CD14-positive monocyte (primary cell): ENCODE results near the gene NUPR1. TPM values are rescaled to one million over a fixed set of nuclear protein-coding genes. Genes with fewer than 3 reads are reported as not detected.

Experiments used
- DNase-seq, 3 donors: peaks; one replicate each; pipeline ENCODE4 v3.0.0-alpha.2; 2011 to 2022
- H2AFZ ChIP-seq: 2 replicates; pipeline ENCODE4 v1.6.0; 2012; ENCODE audit warnings: mild to moderate bottlenecking, low read depth, low read length, inconsistent platforms; ENCODE audit not compliant: insufficient read depth, poor library complexity, severe bottlenecking
- H3K27ac ChIP-seq, 2 donors: 1 replicate in 1 of 2; 2 replicates in 1 of 2; pipeline ENCODE4 v1.5.1; 2012 to 2013; ENCODE audit warnings: low read length in 2 of 2, control low read depth in 1 of 2, inconsistent platforms in 1 of 2, low read depth in 1 of 2, mild to moderate bottlenecking in 1 of 2
- H3K27me3 ChIP-seq, 2 donors: one replicate each; pipeline versions ENCODE4 v1.6.0 to v1.6.1; 2011 to 2013; ENCODE audit warnings: low read length in 2 of 2; ENCODE audit not compliant: control insufficient read depth in 2 of 2, insufficient read depth in 2 of 2
- H3K36me3 ChIP-seq, 2 donors: replicated peaks in 1 of 2; 1 replicate in 1 of 2; 2 replicates in 1 of 2; pipeline versions ENCODE4 v1.5.1 to v1.6.1; 2012 to 2013; ENCODE audit warnings: low read length in 2 of 2, control low read depth in 1 of 2, inconsistent platforms in 1 of 2, mild to moderate bottlenecking in 1 of 2; ENCODE audit not compliant: insufficient read depth in 2 of 2, control insufficient read depth in 1 of 2
- H3K4me1 ChIP-seq, 2 donors: 1 replicate in 1 of 2; 2 replicates in 1 of 2; pipeline versions ENCODE4 v1.5.1 to v1.6.1; 2012 to 2013; ENCODE audit warnings: low read length in 2 of 2, control low read depth in 1 of 2, inconsistent platforms in 1 of 2, mild to moderate bottlenecking in 1 of 2, moderate library complexity in 1 of 2; ENCODE audit not compliant: insufficient read depth in 2 of 2, control insufficient read depth in 1 of 2
- H3K4me2 ChIP-seq: replicated peaks from 2 replicates; pipeline ENCODE3; 2012; ENCODE audit warnings: low read length, moderate library complexity, mild to moderate bottlenecking; ENCODE audit not compliant: poor library complexity, severe bottlenecking; ENCODE audit errors: extremely low read depth
- H3K4me3 ChIP-seq, 3 experiments: fragments of 200-600 bp in 1 of 3; sonication (generic) in 1 of 3; replicated peaks in 1 of 3; 1 replicate in 2 of 3; 2 replicates in 1 of 3; pipeline ENCODE4 v1.5.1; 2011 to 2013; ENCODE audit warnings: low read length in 3 of 3, mild to moderate bottlenecking in 3 of 3, control low read depth in 2 of 3, low read depth in 2 of 3, inconsistent platforms in 1 of 3, moderate library complexity in 1 of 3
- H3K79me2 ChIP-seq: 2 replicates; pipeline ENCODE4 v1.6.0; 2012; ENCODE audit warnings: mild to moderate bottlenecking, control low read depth, inconsistent platforms, low read length, moderate library complexity; ENCODE audit not compliant: insufficient read depth
- H3K9ac ChIP-seq: 2 replicates; pipeline ENCODE4 v1.6.0; 2017; ENCODE audit warnings: low read length, mild to moderate bottlenecking; ENCODE audit not compliant: insufficient read depth, poor library complexity, severe bottlenecking
- H3K9me3 ChIP-seq, 2 donors: replicated peaks in 1 of 2; 1 replicate in 1 of 2; 2 replicates in 1 of 2; pipeline versions ENCODE4 v1.5.1 to v1.6.1; 2012 to 2013; ENCODE audit warnings: low read length in 2 of 2, control low read depth in 1 of 2; ENCODE audit not compliant: control insufficient read depth in 1 of 2, insufficient read depth in 1 of 2
- H4K20me1 ChIP-seq: 2 replicates; pipeline ENCODE4 v1.6.0; 2012; ENCODE audit warnings: mild to moderate bottlenecking, low read length, control low read depth, moderate library complexity; ENCODE audit not compliant: insufficient read depth
- H3K27ac Mint-ChIP-seq, 7 donors: one replicate each; pipeline ENCODE4 v1.8.0; 2020; ENCODE audit warnings: mild to moderate bottlenecking in 7 of 7, mixed read lengths in 7 of 7, moderate library complexity in 6 of 7, inconsistent platforms in 2 of 7
- H3K27me3 Mint-ChIP-seq, 3 donors: one replicate each; pipeline ENCODE4 v1.8.0; 2021 to 2022; ENCODE audit warnings: low read depth in 3 of 3, mild to moderate bottlenecking in 3 of 3, mixed read lengths in 3 of 3, moderate library complexity in 3 of 3, inconsistent platforms in 1 of 3
- H3K36me3 Mint-ChIP-seq, 2 donors: one replicate each; pipeline ENCODE4 v1.8.0; 2020; ENCODE audit warnings: mixed read lengths in 2 of 2, inconsistent platforms in 1 of 2, mild to moderate bottlenecking in 1 of 2
- H3K4me1 Mint-ChIP-seq: one replicate; pipeline ENCODE4 v1.8.0; 2020; ENCODE audit warnings: mild to moderate bottlenecking, mixed read lengths
- H3K4me3 Mint-ChIP-seq, 2 donors: one replicate each; pipeline ENCODE4 v1.8.0; 2020; ENCODE audit warnings: mild to moderate bottlenecking in 2 of 2, mixed read lengths in 2 of 2, moderate library complexity in 1 of 2
- H3K9me3 Mint-ChIP-seq, 7 donors: one replicate each; pipeline ENCODE4 v1.8.0; 2020 to 2022; ENCODE audit warnings: mixed read lengths in 7 of 7, mild to moderate bottlenecking in 6 of 7, moderate library complexity in 6 of 7, inconsistent platforms in 2 of 7
- CTCF ChIP-seq: fragments of 200-600 bp; IDR thresholded peaks from one replicate; pipeline ENCODE4 v1.8.0; 2022; ENCODE audit warnings: antibody characterized with exemption, mild to moderate bottlenecking
- WGBS: methylation state at CpG from one replicate; pipeline ENCODE4 v1.1.5; 2013; ENCODE audit warnings: missing lambda C conversion rate; ENCODE audit not compliant: insufficient coverage; 5-methylcytosine and 5-hydroxymethylcytosine counted together
- intact Hi-C, 2 donors: fragments of 100-400 bp; cut with micrococcal nuclease; formaldehyde crosslinking; loops; one replicate each; pipeline versions ENCODE4 v1.15.0 to v1.15.1; 2023
- polyA plus RNA-seq, 3 donors: library from polyadenylated mRNA; depleted of rRNA in 1 of 3; unstranded in 2 of 3; stranded (reverse) in 1 of 3; fragments of 300-500 nt in 2 of 3; fragments of >200 nt in 1 of 3; fragmentation: Illumina TruSeq in 2 of 3; gene quantifications; 1 replicate in 2 of 3; 2 replicates in 1 of 3; pipeline ENCODE4 v1.2.3, GENCODE V29; 2012 to 2021

The NUPR1 gene
- polyA plus RNA-seq, 3 donors: 0.01 to 1.9 TPM; not detected in 1

GRCh38 chr16:28511031-28511430, 27.7 kb downstream of the NUPR1 start:
- Histone ChIP-seq H3K9ac (no peak overlapping the region), H3K4me2 (no peak overlapping the region), H3K79me2 (peaks cover 4% of the 10 kb centered on the region), H4K20me1 (no peaks in the 10 kb centered on the region), H3K27ac (no peak overlapping the region), H3K27me3 (no peaks in the 10 kb centered on the region), H3K36me3 (no peaks in the 10 kb centered on the region), H2AFZ (no peak overlapping the region), H3K4me3 (no peak overlapping the region), H3K9me3 (no peaks in the 10 kb centered on the region), H3K4me1 (peaks cover 25 to 32% of the 10 kb centered on the region in 2 donors)
- no CpG with 5 or more reads among the region's 3 CpGs for WGBS
- Mint-ChIP-seq H3K27me3 (peaks cover 1 to 6% (median 2%) of the 10 kb centered on the region in 3 donors), H3K4me3 (no peak overlapping the region), H3K4me1 (peaks cover 33% of the 10 kb centered on the region), H3K9me3 (no peaks in the 10 kb centered on the region), H3K27ac (peak overlapping the region in 1 of 7 donors; percentile 25), H3K36me3 (no peaks in the 10 kb centered on the region)
- no peak for DNase-seq
- no peak for TF ChIP-seq CTCF
- intact Hi-C loops: no loop called here

GRCh38 chr16:28505489-28506137, 33.2 kb downstream of the NUPR1 start:
- Histone ChIP-seq H3K27me3 (no peaks in the 10 kb centered on the region), H3K4me1 (peaks cover 38 to 47% of the 10 kb centered on the region in 2 donors), H3K79me2 (peaks cover 4% of the 10 kb centered on the region), H3K4me3 (peak overlapping the region; percentile 15 to 75 (median 35)), H3K36me3 (peaks cover 6 to 27% of the 10 kb centered on the region in 2 donors), H3K4me2 (peak overlapping the region; percentile 83), H2AFZ (no peak overlapping the region), H3K9me3 (no peaks in the 10 kb centered on the region), H4K20me1 (peaks cover 8% of the 10 kb centered on the region), H3K9ac (peak overlapping the region; percentile 63), H3K27ac (peak overlapping the region; percentile 55 to 82)
- Mint-ChIP-seq H3K4me1 (peaks cover 50% of the 10 kb centered on the region), H3K27me3 (peaks cover 1 to 2% (median 2%) of the 10 kb centered on the region in 3 donors), H3K4me3 (peak overlapping the region; percentile 82 to 93), H3K9me3 (peaks cover 0 to 1% (median 0%) of the 10 kb centered on the region in 7 donors), H3K36me3 (peaks cover 6 to 11% of the 10 kb centered on the region in 2 donors), H3K27ac (peak overlapping the region; percentile 89 to 97 (median 94))
- WGBS: 69% methylated on average over 9 of the region's 14 CpGs
- DNase-seq: peak in 2 of 3 donors; percentile 46 to 50
- intact Hi-C loops: no loop called here
- no peak for TF ChIP-seq CTCF
